ENCODE data around the gene GTF3C5.

DNA sequence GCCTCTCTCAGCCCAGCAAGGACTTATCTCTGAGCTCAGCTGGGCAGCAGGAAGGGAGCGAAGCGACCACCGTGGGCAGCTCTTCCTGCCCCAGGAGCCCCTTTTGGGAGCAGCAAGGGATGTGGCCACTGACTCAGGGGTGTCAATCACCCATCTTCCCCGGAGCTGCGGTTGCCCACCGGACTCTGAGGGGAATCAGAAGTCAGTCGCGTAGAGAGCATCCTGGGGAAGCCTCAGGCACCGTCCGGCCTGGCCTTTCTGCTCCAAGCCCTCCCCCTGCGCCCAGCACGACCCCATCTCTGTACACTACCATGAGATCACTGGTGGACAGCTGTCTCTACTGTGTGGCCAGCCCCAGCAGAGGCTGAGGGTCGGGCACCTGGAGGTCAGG is 27.7 kb upstream of the GTF3C5 start:
- TF ChIP-seq, protein P1, sequence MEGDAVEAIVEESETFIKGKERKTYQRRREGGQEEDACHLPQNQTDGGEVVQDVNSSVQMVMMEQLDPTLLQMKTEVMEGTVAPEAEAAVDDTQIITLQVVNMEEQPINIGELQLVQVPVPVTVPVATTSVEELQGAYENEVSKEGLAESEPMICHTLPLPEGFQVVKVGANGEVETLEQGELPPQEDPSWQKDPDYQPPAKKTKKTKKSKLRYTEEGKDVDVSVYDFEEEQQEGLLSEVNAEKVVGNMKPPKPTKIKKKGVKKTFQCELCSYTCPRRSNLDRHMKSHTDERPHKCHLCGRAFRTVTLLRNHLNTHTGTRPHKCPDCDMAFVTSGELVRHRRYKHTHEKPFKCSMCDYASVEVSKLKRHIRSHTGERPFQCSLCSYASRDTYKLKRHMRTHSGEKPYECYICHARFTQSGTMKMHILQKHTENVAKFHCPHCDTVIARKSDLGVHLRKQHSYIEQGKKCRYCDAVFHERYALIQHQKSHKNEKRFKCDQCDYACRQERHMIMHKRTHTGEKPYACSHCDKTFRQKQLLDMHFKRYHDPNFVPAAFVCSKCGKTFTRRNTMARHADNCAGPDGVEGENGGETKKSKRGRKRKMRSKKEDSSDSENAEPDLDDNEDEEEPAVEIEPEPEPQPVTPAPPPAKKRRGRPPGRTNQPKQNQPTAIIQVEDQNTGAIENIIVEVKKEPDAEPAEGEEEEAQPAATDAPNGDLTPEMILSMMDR (conservative IDR thresholded peaks at IDR 0.05 in 1 of 2, IDR thresholded peaks at IDR 0.05 in 1 of 2; ENCODE audit: extremely low read depth in 1 of 2, insufficient read depth in 1 of 2, low read depth in 1 of 2, low read length in 2 of 2), result no peak
- no peak for TF ChIP-seq EZH2 (IDR thresholded peaks at IDR 0.05; ENCODE audit: borderline replicate concordance, low read length)

Measured in mammary epithelial cell (primary cell).